ACC112 (cell line): ENCODE results near the gene KIF3C.

ENCODE experiments used
- H2AFZ ChIP-seq: fragments of 200-600 bp; sonication (generic); one replicate; pipeline ENCODE4 v1.6.0; 2017; ENCODE audit warnings: antibody characterized with exemption, low read length; ENCODE audit not compliant: unreplicated experiment
- H3K27ac ChIP-seq: fragments of 200-600 bp; sonication (generic); 2 replicates; pipeline ENCODE4 v1.5.1; 2014; ENCODE audit warnings: low read depth, mild to moderate bottlenecking, antibody characterized with exemption, low read length, moderate library complexity
- H3K27me3 ChIP-seq: fragments of 200-600 bp; sonication (generic); 2 replicates; pipeline ENCODE4 v1.6.1; 2014; ENCODE audit warnings: mild to moderate bottlenecking, antibody characterized with exemption, low read length, moderate library complexity, mixed read lengths; ENCODE audit not compliant: insufficient read depth
- H3K36me3 ChIP-seq: fragments of 200-600 bp; sonication (generic); 2 replicates; pipeline ENCODE4 v1.6.1; 2016; ENCODE audit warnings: mild to moderate bottlenecking, antibody characterized with exemption, low read length, moderate library complexity, mixed read lengths; ENCODE audit not compliant: insufficient read depth
- H3K4me1 ChIP-seq: fragments of 200-600 bp; sonication (generic); one replicate; pipeline ENCODE4 v1.6.1; 2016; ENCODE audit warnings: low read length, mixed read lengths; ENCODE audit not compliant: insufficient read depth, unreplicated experiment, control insufficient read depth
- H3K4me3 ChIP-seq: fragments of 200-600 bp; sonication (generic); 2 replicates; pipeline ENCODE4 v1.5.1; 2014; ENCODE audit warnings: mild to moderate bottlenecking, low read depth, low read length
- H3K79me2 ChIP-seq: fragments of 200-600 bp; sonication (generic); one replicate; pipeline ENCODE4 v1.6.0; 2016; ENCODE audit warnings: low read length; ENCODE audit not compliant: control insufficient read depth, unreplicated experiment, insufficient read depth

The KIF3C gene

DNA sequence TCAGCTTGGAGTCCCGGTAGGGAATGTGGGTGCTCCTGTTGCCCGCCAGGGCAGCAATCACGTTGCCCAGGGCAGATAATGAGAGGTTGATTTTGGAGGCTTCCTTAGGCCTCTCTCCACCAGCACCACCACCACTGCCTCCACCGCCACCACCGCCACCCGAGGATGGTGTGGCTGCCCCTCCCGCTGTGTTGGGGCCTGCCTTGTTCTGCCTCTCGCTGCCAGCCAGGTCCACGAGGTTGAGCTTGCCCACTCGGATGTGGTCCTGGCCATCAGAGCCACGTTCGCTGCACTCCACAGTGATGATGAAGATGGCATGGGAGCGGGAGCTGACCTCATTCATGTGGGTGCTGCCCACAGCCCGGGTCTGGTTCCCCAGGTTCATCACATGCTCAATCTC lies 1.3 kb downstream of the KIF3C start:
- H3K36me3 ChIP-seq: no peaks in the 10 kb centered on the region
- H3K79me2 ChIP-seq: peaks cover 15% of the 10 kb centered on the region
- H3K4me3 ChIP-seq: peak overlapping the region; percentile 88; the same call in 1 of the 2 replicates
- H3K27ac ChIP-seq: no peak overlapping the region
- H2AFZ ChIP-seq: no peak overlapping the region
- H3K27me3 ChIP-seq: no peaks in the 10 kb centered on the region
- H3K4me1 ChIP-seq: peaks cover 32% of the 10 kb centered on the region

DNA sequence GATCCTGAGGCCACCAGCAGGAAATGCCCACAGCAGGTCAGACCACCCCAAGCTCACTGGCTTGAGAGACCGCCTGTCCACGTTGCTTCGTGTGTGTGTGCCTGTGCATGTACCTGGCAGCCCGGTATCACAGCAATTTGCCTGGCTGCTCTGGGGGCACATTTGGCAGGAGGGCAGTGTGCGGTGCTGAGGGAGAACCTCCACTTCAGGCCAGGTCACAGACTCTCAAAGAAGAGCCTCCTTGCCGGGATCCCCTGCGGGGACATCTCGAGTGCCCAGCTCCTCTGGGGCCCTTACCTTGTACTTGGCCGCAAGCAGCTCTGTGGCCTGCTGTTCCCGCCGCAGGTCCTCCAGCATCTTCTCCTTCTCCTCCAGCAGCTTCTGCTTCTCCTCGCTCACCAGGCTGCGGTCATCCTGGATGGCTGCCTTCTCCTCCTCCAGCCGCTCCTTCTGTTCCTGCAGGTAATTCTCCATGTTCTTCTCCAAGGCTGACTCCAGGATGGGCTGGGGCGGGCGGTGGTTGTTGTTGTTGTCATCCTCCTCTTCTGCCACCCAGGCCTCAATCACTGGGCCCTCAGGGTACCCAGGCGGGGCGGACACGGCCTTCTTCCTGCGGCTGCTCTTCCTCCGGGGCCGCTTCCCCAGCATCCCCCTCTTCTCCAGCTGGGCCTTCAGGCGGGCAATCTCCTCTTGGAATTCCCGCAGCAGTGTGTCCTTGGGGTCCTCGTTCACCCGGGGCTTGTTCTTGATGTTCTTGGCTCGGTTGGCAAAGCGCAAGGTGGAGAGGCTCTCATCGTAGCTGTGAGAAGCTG lies 2.0 kb downstream of the KIF3C start:
- peaks cover 32% of the 10 kb centered on the region for H3K4me1 ChIP-seq
- peaks cover 15% of the 10 kb centered on the region for H3K79me2 ChIP-seq
- no peaks in the 10 kb centered on the region for H3K27me3 ChIP-seq
- no peaks in the 10 kb centered on the region for H3K36me3 ChIP-seq
- H3K4me3 ChIP-seq: no peak overlapping the region
- no peak overlapping the region for H3K27ac ChIP-seq
- no peak overlapping the region for H2AFZ ChIP-seq

DNA sequence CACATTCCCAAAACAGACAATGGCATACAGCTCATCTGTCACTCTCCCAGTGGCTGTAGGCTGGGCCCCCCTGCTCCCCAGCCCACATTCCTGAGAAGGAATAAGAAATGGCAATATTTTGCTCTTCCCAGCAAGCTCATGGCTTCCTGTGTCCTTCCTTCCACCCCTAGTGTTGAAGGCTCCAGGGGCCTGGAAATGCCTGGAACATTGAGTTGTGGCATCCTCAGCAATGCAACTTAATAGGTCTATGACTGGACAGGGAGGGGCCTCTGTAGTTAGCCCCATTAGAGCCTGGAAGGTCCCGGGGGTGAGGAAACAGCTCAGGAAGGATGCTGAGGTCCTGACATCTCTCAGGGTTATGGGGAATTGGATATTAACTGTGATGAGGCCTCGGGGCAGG lies 3.3 kb downstream of the KIF3C start:
- H3K79me2 ChIP-seq: peaks cover 15% of the 10 kb centered on the region
- no peaks in the 10 kb centered on the region for H3K27me3 ChIP-seq
- peaks cover 32% of the 10 kb centered on the region for H3K4me1 ChIP-seq
- 0 out of 2 replicates have a peak overlapping the region, but pooled peaks have one; percentile 35 for H3K4me3 ChIP-seq
- no peaks in the 10 kb centered on the region for H3K36me3 ChIP-seq
- H3K27ac ChIP-seq: no peak overlapping the region
- no peak overlapping the region for H2AFZ ChIP-seq

DNA sequence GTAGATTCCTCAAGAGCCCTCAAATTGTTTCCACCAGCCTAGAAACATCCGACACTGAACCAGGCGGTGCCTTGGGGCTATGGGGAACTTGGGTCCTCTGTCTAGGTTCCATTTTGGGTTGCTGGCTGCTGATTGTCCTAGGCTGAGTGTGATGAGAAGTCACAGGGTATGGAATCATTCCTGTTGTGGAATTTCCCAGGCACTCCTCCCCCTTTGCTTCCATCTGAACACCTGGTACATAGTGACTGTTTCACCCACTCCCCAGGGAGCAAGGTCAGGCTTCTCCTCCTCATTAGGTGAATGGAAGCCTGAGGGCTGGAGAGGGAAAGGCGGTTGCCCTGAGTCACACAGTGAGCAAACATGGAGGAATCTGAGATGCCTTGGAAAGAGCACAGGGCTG lies 4.5 kb downstream of the KIF3C start:
- peaks cover 15% of the 10 kb centered on the region for H3K79me2 ChIP-seq
- no peaks in the 10 kb centered on the region for H3K36me3 ChIP-seq
- H3K27ac ChIP-seq: peak overlapping the region; percentile 16; the same call in 1 of the 2 replicates
- no peaks in the 10 kb centered on the region for H3K27me3 ChIP-seq
- peaks cover 32% of the 10 kb centered on the region for H3K4me1 ChIP-seq
- H3K4me3 ChIP-seq: peak overlapping the region; percentile 33; the same call in 1 of the 2 replicates
- no peak overlapping the region for H2AFZ ChIP-seq

DNA sequence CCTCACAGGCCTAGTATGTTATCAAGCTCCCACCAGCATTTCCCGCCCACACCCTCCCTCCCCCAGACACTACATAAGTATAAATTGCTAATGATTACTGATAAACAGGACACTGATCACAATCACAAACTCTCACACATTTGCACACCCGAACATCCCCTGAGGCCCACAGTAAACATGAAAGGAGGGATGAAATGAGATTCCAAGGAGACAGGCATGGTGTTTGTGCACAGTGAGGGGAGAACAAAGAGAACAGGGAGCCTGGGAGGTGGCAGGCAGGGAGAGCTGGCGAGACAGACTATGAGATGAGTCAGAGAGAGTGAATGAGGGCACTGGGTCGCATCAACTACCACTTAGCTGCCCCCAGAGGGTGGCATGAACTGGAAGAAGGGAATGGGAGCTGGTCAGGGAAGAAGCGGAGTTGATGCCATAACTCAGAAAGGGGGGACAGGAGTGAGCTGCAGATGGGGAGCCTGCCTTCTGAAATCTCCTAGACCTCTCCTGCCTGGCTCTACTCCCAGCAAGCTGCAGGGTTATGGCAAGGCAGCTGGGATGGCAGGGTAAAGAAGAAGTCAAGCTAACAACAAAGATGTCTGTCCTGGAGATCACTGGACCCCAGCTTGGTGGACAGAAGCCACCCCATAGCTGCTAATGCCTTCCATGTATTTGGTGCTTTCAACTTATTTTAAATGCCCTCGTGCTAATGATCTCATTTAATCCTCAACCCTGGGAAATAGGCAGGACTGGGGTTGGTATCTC lies 5.1 kb downstream of the KIF3C start:
- H3K4me1 ChIP-seq: peaks cover 36% of the 10 kb centered on the region
- H3K36me3 ChIP-seq: no peaks in the 10 kb centered on the region
- no peaks in the 10 kb centered on the region for H3K27me3 ChIP-seq
- peak overlapping the region; percentile 16; the same call in 1 of the 2 replicates for H3K27ac ChIP-seq
- H3K79me2 ChIP-seq: peaks cover 15% of the 10 kb centered on the region
- no peak overlapping the region for H2AFZ ChIP-seq
- H3K4me3 ChIP-seq: peak overlapping the region; percentile 33

DNA sequence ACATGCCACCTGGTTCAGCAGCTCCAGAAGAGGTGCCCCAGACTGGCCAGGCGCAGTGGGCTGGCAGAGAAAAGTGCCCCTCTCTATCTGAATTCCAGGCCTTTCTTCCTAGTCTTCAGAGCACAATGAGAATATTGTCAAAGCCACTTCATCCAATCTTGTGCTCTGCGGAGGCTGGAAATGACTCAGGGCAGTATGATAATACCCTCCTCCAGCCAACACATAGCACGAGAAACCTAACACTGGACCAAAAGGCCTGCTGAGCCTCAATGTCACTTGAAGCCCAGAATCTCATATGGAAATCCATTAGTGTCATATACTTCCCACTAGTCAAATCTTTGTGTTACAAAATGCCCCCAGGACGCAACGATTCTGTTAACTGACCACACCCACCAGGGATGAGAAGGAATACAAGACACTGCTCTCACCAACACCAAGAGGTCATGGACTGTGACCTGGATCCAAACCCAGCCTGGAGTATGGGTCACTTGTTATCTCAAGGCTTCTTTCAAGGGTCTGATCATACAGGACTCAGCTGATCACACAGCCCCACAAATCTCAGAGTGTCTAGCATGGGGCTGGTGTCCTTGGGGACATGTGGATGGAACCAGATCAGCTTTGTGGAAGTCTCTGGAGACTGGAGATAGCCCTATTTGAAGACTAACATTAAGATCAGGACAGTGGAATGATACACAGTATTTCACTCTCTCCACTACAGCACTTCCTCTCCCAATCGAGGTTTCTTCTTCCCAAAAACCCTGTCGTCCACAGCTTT lies 10.1 kb downstream of the KIF3C start:
- Histone ChIP-seq H2AFZ (no peak overlapping the region), H3K79me2 (peaks cover 4% of the 10 kb centered on the region), H3K4me3 (no peak overlapping the region), H3K27ac (no peak overlapping the region), H3K27me3 (no peaks in the 10 kb centered on the region), H3K36me3 (no peaks in the 10 kb centered on the region), H3K4me1 (peaks cover 39% of the 10 kb centered on the region)

DNA sequence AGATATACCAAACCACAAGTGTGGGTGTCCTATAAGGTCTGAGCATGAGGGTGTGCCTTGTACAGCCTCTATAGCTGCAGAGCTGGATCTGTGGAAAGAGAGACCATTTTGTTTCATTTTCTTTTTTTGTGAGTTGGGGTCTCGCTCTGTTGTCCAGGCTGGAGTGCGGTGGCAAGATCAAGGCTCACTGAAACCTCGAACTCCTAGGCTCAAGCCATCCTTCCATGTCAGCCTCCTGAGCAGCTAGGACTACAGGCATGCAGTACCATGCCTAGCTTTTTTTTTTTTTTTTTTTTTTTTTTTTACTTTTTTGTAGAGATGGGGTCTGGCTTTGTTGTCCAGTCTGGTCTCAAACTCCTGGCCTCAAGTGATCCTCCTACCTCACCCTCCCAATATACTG lies 10.7 kb downstream of the KIF3C start:
- H3K27ac ChIP-seq: no peak overlapping the region
- H3K27me3 ChIP-seq: no peaks in the 10 kb centered on the region
- H3K4me3 ChIP-seq: no peak overlapping the region
- H2AFZ ChIP-seq: no peak overlapping the region
- H3K79me2 ChIP-seq: no peaks in the 10 kb centered on the region
- H3K36me3 ChIP-seq: no peaks in the 10 kb centered on the region
- H3K4me1 ChIP-seq: peaks cover 32% of the 10 kb centered on the region

DNA sequence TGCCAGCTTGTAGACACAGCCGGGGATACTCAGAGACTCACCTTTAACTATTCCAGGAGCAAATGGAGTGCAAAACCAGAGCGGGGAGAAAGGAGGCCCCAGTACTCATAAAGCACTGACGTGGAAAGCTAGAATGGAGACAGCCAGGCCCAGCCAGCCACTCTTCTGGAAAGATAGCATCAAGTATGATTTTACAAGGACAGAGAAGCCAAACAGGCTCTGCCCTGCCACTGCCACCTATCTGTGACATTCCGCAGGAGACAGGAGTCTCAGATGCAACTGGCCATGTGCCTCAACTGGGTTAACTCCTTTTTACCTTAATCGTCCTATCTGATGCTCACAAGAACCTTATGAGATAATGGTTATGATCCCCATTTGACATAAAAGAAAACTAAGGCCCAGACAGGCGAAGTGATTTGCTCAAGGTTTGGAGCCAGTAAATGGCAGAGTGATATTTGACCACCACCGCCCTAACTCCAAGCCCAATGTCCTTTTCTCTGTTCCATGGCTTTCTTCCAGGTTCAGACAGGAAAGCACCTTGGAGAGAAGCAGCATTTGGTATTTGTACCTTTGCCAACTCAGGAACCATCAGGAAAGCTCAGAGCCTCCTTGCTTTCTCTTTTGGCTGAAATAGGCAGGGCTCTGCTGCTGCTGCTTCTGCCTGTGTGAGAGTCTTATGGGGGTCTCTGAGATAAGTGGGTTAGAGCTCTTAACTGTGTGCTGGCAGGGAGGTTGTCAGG lies 15.6 kb downstream of the KIF3C start:
- Histone ChIP-seq H3K4me3 (no peak overlapping the region), H3K36me3 (no peaks in the 10 kb centered on the region), H2AFZ (no peak overlapping the region), H3K4me1 (peaks cover 37% of the 10 kb centered on the region), H3K79me2 (no peaks in the 10 kb centered on the region), H3K27me3 (no peaks in the 10 kb centered on the region), H3K27ac (no peak overlapping the region)

DNA sequence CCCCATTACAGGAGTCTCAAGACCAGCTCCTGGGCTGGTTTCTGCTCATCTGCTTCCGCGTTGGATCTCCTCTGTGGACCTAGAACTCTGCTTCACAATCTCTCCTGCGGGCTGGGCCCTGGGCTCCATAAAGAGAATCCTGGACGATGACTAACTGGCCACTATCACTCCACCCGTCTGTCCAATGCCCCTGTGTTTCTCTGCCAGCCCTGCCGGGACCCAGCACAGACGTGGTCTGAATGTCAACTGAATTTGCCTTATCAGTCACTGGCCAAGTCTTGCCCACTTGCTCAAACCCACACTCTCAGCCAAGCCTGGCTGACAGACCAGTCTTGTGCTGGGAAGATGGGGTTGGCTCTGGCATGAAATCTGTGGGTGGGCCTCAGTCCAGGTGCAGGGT lies 17.4 kb downstream of the KIF3C start:
- H3K79me2 ChIP-seq: no peaks in the 10 kb centered on the region
- H3K4me1 ChIP-seq: peaks cover 46% of the 10 kb centered on the region
- no peaks in the 10 kb centered on the region for H3K36me3 ChIP-seq

DNA sequence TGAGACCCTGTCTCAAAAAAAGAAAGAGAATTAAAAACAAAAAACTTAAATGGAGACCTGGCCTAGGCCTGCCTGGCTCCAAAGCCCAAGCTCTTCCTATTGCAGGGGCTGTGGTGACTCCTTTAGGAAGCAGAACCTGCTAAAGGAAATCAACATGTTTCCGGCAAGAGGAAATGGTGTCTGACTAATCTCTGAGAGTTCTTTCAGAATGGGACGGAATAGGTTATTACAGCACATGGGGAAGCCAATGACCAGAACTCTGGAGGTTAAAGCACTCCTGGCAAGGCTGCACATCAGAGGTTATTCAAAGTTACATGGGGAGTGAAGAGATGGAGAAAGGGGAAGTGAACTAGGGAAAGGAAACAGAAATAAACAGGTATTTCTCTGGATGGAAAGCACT lies 21.4 kb downstream of the KIF3C start:
- Histone ChIP-seq H2AFZ (no peak overlapping the region), H3K36me3 (no peaks in the 10 kb centered on the region), H3K4me3 (no peak overlapping the region), H3K79me2 (no peaks in the 10 kb centered on the region), H3K27me3 (no peaks in the 10 kb centered on the region), H3K4me1 (peaks cover 27% of the 10 kb centered on the region), H3K27ac (0 out of 2 replicates have a peak overlapping the region, but pooled peaks have one; percentile 6)

More for the DNA sequence above, 17.4 kb downstream of the KIF3C start:
- H3K27ac ChIP-seq: no peak overlapping the region
- no peak overlapping the region for H3K4me3 ChIP-seq
- H2AFZ ChIP-seq: no peak overlapping the region
- H3K27me3 ChIP-seq: no peaks in the 10 kb centered on the region
